ENCODE data around the gene ZNF814. TPM values are rescaled to one million over a fixed set of nuclear protein-coding genes. Genes with fewer than 3 reads are reported as not detected.
"Not testable (repeated sequence)": the region's sequence is repeated elsewhere in the genome, so short reads cannot be mapped to it uniquely, and the experiment has no call there.

Gene ZNF814
- total and polyA plus RNA-seq, 12 donors: 6.2 to 26.1 (median 12.6) TPM

DNA sequence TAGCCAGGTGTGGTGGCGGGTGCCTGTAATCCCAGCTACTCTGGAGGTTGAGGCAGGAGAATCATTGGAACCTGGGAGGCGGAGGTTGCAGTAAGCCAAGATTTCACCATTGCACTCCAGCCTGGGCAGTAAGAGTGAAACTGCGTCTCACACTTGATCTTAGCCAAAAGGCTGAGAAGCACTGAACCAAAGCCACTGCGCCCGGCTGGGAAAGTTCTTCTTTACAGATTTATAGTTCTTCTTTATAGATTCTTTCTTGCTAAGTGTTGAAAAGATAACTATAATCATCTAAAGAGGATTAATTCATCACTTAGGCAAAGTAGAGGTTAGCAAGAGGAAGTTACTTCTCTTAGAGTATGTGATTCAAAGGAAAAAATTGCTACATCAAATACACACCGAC is 16.4 kb upstream of the ZNF814 start:
- H3K9me3 ChIP-seq: peaks cover 0 to 60% (median 0%) of the 10 kb centered on the region in 11 donors
- no peak overlapping the region for H3K4me3 ChIP-seq
- DNase-seq: no peak
- ATAC-seq: no peak
- TF ChIP-seq, protein P1, sequence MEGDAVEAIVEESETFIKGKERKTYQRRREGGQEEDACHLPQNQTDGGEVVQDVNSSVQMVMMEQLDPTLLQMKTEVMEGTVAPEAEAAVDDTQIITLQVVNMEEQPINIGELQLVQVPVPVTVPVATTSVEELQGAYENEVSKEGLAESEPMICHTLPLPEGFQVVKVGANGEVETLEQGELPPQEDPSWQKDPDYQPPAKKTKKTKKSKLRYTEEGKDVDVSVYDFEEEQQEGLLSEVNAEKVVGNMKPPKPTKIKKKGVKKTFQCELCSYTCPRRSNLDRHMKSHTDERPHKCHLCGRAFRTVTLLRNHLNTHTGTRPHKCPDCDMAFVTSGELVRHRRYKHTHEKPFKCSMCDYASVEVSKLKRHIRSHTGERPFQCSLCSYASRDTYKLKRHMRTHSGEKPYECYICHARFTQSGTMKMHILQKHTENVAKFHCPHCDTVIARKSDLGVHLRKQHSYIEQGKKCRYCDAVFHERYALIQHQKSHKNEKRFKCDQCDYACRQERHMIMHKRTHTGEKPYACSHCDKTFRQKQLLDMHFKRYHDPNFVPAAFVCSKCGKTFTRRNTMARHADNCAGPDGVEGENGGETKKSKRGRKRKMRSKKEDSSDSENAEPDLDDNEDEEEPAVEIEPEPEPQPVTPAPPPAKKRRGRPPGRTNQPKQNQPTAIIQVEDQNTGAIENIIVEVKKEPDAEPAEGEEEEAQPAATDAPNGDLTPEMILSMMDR (IDR thresholded peaks at IDR 0.05): no peak
- peaks cover 0 to 43% (median 16%) of the 10 kb centered on the region in 9 donors for H3K36me3 ChIP-seq
- peaks cover 0 to 5% (median 0%) of the 10 kb centered on the region in 9 donors for H3K4me1 ChIP-seq
- H3K27ac ChIP-seq: no peak overlapping the region
- 93 to 94% methylated on average over 6 of the region's 6 CpGs for WGBS, 2 donors
- H3K27me3 ChIP-seq: no peaks in the 10 kb centered on the region
- intact Hi-C loops (cut with DNase I): loop anchor here in 2 of 10 donors (10.0 kb wide), 2 partner anchors 160 to 170 kb away; partner anchors contain the start of gene ZNF776 (in 1 of the 2)

- DNase-seq (no peak), ATAC-seq (no peak)
- H3K4me3 ChIP-seq: no peak overlapping the region
- peaks cover 0 to 5% (median 0%) of the 10 kb centered on the region in 9 donors for H3K4me1 ChIP-seq
- TF ChIP-seq, protein P1 (IDR thresholded peaks at IDR 0.05): no peak
- no peaks in the 10 kb centered on the region for H3K27me3 ChIP-seq
- H3K27ac ChIP-seq: no peak overlapping the region
- peaks cover 0 to 33% (median 11%) of the 10 kb centered on the region in 9 donors for H3K36me3 ChIP-seq
- peaks cover 0 to 51% (median 0%) of the 10 kb centered on the region in 11 donors for H3K9me3 ChIP-seq
- intact Hi-C loops (cut with DNase I): loop anchor here in 4 of 10 donors (5.0 to 10.0 kb wide), 4 partner anchors 159 to 801 kb away; partner anchors contain the start of gene ZNF776 (in 1 of the 4)
- WGBS, 2 donors: 60 to 67% methylated on average over 7 of the region's 7 CpGs
These were observed 14.9 kb upstream of the ZNF814 start for GRCh38 chr19:57903618-57904184.

DNA sequence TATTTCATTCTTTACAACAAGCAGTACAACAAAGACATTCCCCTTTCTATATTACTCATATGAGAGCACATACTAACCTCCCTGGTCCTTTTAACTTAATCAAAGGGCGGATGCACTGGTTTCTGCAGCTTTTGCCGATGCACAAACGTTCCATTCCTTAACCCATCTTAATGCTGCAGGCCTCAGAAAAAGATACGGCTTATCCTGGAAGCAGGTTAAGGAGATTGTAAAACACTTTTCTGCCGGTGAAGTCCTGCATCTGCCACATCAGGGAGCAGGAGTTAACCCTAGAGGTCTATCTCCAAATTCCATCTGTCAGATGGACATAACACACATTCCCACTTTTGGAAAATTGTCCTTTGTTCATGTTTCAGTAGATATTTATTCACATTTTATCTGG is 11.5 kb upstream of the ZNF814 start:
- 56 to 66% methylated on average over 5 of the region's 5 CpGs for WGBS, 2 donors
- intact Hi-C loops (cut with DNase I): loop anchor here in 4 of 10 donors (5.0 to 10.0 kb wide), 4 partner anchors 156 to 798 kb away; partner anchors contain the start of gene ZNF776 (in 1 of the 4)

DNA sequence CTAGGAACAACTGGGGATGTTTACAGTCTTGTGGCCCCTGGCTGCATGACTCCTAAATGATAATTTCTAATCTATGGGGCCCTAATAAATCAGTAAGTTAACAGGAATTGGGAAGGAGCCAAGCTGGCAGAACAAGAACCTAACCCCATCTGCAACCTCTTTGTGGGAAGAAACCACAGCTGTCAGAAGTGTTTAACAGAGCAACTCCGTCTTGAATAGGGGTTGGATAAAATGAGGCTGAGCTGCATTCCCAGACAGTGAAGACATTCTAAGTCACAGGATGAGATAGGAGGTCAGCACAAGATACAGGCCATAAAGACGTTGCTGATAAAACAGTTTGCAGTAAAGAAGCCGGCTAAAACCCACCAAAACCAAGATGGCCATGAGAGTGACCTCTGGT is 1.9 kb upstream of the ZNF814 start:
- WGBS, 2 donors: 38 to 41% methylated on average over 3 of the region's 3 CpGs
- not testable (repeated sequence) for ATAC-seq, H3K4me3 ChIP-seq, H3K36me3 ChIP-seq, DNase-seq, H3K27me3 ChIP-seq, H3K27ac ChIP-seq
- H3K4me1 ChIP-seq: peaks cover 0 to 28% (median 13%) of the 10 kb centered on the region in 9 donors
- H3K9me3 ChIP-seq: peaks cover 0 to 36% (median 0%) of the 10 kb centered on the region in 11 donors
- intact Hi-C loops (cut with DNase I): loop anchor here in 2 of 10 donors (10.0 kb wide), 2 partner anchors 136 to 156 kb away; no protein-coding TSS in a partner anchor

More for the DNA sequence above, 11.5 kb upstream of the ZNF814 start:
- peaks cover 0 to 8% (median 0%) of the 10 kb centered on the region in 9 donors for H3K36me3 ChIP-seq
- ATAC-seq: no peak
- H3K9me3 ChIP-seq: peaks cover 0 to 24% (median 0%) of the 10 kb centered on the region in 11 donors
- no peak overlapping the region for H3K4me3 ChIP-seq
- H3K27me3 ChIP-seq: no peaks in the 10 kb centered on the region
- no peak overlapping the region for H3K27ac ChIP-seq
- H3K4me1 ChIP-seq: peaks cover 0 to 5% (median 0%) of the 10 kb centered on the region in 9 donors
- TF ChIP-seq, protein P1 (IDR thresholded peaks at IDR 0.05): no peak
- DNase-seq: no peak
